GM12872 (cell line): Measurements from ENCODE around the gene RALGDS.

Experiments used
- CTCF ChIP-seq: IDR thresholded peaks from 3 replicates; pipeline ENCODE4 v1.5.1; 2011; ENCODE audit warnings: low read depth, mild to moderate bottlenecking, low read length, moderate library complexity; ENCODE audit not compliant: insufficient read depth

RALGDS gene

DNA sequence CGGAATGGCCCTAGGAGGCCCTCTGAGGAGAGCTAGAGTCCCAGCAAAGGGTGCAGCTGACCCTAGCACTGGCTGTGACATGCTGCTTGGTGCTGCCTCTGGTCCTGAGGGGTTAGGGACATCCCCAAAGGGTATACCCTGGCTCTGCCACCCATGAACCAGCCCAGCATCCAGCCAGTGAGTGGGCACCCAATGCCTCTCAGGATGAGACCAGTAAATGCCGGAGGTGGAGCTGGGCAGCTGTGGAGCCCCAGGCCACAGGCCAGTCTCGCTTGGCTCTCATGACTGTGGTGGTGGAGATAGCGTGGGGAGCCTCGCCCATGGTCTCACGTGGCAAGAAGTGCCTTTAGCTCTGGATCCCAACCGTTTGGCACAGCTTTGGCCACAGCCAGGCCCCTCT is 63.0 kb downstream of the RALGDS start:
- no peak for TF ChIP-seq CTCF

DNA sequence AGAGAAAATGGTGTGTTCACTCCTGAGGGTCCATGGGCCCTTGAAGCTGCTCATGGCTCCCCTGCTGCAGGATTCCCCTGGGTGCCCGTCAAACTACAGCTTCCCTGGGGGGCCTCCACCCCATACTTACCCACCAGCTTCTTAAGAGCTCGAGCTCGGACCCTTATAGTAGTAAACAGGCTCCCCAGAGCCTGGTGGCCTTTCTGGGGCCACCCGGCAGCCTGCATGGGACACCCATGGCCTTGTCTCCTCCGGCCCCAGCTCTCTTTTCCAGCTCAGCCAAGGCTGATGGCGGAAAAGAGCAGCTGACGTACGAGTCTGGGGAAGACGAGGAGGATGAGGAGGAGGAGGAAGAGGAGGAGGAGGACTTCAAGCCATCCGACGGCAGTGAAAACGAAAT is 63.5 kb downstream of the RALGDS start:
- TF ChIP-seq CTCF = no peak

GRCh38 chr9:133057006-133057405 is 64.0 kb downstream of the RALGDS start:
- no peak for TF ChIP-seq CTCF

GRCh38 chr9:133056533-133056932 is 64.5 kb downstream of the RALGDS start:
- TF ChIP-seq CTCF = no peak

DNA sequence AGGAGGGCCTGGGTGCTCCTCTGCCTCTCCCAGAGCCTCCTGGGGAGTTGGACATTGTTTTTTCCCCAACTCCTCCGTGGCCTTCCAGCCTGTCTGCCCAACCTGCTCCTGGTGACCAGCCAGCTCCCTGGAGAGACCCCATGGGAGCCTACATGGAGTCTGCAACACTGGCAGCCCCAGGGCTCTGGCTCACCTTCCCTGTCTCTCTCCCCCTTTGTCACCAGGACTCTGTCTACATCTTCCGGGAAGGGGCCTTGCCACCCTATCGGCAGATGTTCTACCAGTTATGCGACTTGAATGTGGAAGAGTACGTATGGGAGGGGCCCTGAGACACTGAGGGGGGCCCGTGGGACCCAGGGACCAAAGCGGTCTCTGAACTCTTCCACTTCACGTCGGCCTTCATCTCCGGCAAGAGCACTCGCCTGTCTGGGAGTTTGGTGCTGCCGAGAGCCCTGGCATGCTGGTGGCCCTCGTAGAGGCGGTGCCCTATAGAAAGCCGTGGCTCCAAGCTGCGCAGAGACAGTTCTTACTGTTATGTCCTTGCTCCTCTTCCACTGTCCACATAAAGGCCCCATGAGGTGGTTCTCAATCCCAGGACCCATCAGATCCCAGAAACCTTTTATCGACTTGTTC is 65.1 kb downstream of the RALGDS start:
- no peak for TF ChIP-seq CTCF

DNA sequence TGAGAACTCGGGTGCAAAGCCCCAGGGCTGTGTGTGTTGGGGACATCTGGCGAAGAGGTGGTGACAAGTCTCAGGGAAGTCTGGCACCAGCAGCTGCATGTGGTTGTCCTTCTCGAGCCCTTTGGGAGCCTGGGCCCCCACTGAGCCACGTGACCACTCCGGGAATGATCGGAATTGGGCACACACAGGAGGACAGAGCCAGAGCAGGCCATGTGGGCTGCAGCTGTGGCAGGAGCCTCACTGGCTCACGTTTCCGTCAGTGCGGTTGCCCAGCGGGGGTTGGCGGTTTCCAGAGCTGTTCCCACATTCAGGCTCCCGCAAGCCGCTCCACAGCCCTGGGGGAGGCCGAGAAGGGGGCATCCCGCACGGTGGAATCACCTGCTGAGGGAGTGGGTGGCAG is 66.1 kb downstream of the RALGDS start:
- TF ChIP-seq CTCF = no peak

- no peak for TF ChIP-seq CTCF
These were observed 66.7 kb downstream of the RALGDS start for GRCh38 chr9:133054194-133054890.
